Uterus (tissue), 2 donors: Measurements from ENCODE around the gene TEC.

ENCODE experiments used
- CTCF ChIP-seq, 4 experiments: fragments of 200-600 bp in 2 of 4; fragments of 450-650 bp in 2 of 4; sonication (generic) in 2 of 4; IDR thresholded peaks; one replicate each; pipeline ENCODE4 v1.5.1; 2016 to 2019; ENCODE audit warnings: antibody characterized with exemption in 4 of 4, mild to moderate bottlenecking in 2 of 4, moderate library complexity in 1 of 4
- POLR2A ChIP-seq, 2 donors: fragments of 450-650 bp; IDR thresholded peaks; one replicate each; pipeline ENCODE4 v1.6.1; 2016; ENCODE audit warnings: antibody characterized with exemption in 2 of 2, mild to moderate bottlenecking in 1 of 2, moderate library complexity in 1 of 2

DNA sequence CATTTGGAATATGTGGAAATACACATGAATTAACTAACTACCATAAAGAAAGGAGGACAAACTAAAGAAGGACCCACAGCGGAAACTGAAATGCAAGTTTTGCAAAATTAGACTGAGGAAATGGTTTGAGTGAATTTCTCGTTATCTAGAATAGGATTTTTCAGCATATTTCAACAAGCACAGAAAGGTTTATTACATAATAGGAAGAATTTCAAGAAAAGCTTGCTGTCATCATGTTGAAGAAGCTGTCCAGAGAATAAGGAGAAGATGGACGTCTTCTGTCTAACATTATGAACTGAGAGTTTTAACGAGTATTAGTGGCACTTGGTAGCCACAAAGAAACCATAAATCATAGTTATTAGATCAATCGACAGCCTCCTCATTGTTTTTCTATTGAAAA is 45.0 kb downstream of the TEC start:
- no peak for TF ChIP-seq POLR2A (IDR thresholded peaks at IDR 0.05)
- no peak for TF ChIP-seq CTCF (IDR thresholded peaks at IDR 0.05)
